Activated naive CD8-positive, alpha-beta T cell treated with anti-CD3 and anti-CD28 coated beads, Interleukin-2, amount 50 U/mL, for 16 hours (primary cell): ENCODE data around the gene PYGO2.
A peak's percentile ranks its signal among the peaks of the same experiment; 100 is the strongest.
"Not testable (repeated sequence)": the region's sequence is repeated elsewhere in the genome, so short reads cannot be mapped to it uniquely, and the experiment has no call there.

Source experiments
- DNase-seq: peaks from one replicate; pipeline ENCODE4 v3.0.0-alpha.2; 2020; ENCODE audit warnings: low read depth, low spot score

Gene PYGO2

GRCh38 chr1:155000726-155001424 lies 39.3 kb upstream of the PYGO2 start:
- peak; percentile 50 for DNase-seq

- no peak for DNase-seq
These were observed 38.8 kb upstream of the PYGO2 start for GRCh38 chr1:155000411-155000725.

DNA sequence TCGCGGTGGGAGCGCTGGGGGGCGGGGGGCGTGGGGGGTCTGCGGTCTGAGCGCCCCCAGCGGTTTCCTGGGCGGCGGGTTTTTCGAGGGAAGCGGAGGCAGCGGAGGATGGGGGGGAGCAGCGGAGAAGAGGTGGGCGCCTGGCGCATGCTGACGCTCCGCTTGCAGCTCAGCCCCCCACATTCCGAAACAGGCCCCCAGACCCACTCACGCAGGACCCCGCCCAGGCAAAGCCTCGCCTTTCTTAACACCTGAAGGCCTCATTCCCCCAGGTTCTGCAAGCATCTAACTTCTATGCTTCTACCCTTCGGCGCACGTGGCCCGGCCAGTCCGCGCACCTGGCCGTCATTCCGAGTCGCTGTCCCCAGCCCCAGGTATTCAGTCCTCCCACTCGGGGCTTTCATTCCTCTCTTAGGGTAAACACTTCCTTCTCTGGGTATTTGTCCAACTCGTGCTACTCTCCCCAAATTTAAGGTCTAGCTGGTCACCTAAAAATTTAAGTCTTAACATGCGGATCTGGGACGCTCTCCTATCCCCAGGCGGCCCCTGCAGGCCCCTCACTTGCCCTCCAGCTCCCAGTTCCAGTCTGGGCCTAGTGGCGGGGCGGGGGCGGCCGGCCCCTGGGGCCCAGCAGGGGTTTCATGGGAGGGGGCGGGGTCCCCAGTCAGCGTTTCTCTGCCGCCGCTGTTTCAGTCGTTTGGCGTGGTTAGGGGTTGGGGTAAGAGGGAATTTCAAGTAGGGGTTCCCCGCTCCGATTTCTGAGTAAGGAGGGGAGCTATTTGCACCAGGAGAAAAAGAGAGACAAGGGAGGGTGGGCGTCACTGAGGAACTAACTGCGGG lies 38.2 kb upstream of the PYGO2 start:
- no peak for DNase-seq

- peak; percentile 54 for DNase-seq
These were observed 37.4 kb upstream of the PYGO2 start for GRCh38 chr1:154998818-154999570.

GRCh38 chr1:154998201-154998780 lies 36.7 kb upstream of the PYGO2 start:
- no peak for DNase-seq

DNA sequence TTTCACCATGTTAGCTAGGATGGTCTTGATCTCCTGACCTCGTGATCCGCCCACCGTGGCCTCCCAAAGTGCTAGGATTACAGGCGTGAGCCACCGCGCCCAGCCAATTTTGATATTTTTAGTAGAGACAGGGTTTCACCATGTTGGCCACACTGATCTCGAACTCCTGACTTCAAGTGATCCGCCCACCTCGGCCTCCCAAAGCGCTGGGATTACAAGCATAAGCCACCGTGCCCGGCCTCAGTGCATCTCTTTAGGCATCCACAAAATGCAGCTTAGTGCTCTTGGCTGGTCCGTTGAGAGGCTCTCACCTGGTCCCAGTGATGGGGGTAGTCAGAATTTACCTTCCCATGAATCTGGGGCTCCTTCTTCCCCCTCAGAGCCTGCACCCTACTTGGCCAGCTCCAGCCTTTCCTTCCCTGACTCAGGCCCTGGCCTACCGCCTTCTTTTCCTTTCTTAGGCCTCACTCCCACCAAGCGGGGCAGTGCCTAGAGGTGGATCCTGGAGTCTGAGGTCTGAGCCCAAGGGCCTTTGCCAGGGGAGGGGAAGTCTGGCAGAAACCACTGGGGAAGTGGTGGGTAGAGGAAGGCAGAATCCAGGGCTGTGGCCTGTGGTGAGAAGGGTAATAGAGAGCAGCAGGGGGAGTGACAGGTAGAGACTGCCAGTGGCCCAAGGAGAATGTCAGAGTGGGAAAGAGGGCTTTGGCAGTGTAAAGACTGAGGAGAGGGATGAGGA lies 35.6 kb upstream of the PYGO2 start:
- no peak for DNase-seq

DNA sequence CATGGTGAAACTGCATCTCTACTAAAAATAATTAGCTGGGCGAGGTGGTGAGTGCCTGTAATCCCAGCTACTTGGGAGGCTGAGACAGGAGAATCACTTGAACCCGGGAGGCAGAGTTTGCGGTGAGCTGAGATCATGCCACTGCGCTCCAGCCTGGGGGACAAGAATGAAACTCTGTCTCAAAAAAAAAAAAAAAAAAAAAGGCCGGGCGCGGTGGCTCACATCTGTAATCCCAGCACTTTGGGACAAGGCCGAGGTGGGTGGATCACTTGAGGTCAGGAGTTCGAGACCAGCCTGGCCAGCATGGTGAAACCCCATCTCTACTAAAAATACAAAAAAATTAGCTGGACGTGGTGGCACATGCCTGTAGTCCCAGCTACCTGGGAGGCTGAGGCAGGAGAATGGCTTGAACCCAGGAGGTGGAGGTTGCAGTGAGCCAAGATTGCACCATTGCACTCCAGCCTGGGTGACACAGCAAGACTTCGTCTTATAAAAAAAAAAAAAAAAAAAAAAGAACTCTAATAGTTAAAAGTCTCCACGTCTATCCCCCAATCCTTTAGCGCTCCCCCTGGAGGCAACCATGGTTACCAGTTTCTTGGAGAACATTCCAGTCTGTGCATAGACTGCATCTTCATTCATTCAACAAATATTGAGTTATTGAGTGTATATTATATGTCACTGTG lies 33.9 kb upstream of the PYGO2 start:
- DNase-seq, result not testable (repeated sequence)

GRCh38 chr1:154994591-154994990 lies 33.0 kb upstream of the PYGO2 start:
- no peak for DNase-seq

- no peak for DNase-seq
These were observed 32.6 kb upstream of the PYGO2 start for GRCh38 chr1:154994269-154994587.

DNA sequence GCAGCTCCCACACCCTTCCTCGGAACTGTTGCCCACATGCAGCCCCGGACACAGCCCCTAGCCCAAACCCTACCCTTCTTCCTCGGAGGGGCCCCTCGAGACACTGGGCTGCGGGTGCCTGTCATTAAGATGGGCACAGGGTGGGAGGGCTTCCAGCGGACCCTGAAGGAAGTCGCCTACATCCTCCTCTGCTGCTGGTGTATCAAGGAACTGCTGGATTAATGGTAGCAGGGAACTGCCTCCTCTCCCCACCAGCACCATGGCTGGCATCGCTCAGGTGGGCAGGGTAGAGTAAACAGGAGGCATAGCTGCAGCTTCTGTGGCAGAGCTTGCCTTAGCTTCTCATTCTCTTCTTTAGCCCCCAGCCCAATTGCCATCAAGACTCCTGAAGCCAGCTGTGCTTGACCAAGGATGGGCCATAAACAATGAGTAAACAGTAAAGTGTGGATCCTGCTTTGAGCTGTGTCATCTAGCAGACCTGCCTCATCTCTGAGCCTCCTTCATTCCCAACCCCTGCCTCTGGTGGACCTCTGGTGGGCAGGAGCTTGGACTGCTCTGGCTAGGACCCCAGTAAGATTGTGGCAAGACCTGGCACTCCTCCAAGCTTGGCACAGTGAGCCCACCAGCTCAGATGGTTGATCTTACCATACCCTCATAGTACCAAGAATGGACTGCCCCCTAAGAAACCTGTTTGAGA lies 32.1 kb upstream of the PYGO2 start, which contains the start of gene LENEP:
Gene LENEP (plus strand): TSS at position 15 of the 697 bp plus-strand sequence. CDS start 22 bp downstream, at position 37.
- no peak for DNase-seq

DNA sequence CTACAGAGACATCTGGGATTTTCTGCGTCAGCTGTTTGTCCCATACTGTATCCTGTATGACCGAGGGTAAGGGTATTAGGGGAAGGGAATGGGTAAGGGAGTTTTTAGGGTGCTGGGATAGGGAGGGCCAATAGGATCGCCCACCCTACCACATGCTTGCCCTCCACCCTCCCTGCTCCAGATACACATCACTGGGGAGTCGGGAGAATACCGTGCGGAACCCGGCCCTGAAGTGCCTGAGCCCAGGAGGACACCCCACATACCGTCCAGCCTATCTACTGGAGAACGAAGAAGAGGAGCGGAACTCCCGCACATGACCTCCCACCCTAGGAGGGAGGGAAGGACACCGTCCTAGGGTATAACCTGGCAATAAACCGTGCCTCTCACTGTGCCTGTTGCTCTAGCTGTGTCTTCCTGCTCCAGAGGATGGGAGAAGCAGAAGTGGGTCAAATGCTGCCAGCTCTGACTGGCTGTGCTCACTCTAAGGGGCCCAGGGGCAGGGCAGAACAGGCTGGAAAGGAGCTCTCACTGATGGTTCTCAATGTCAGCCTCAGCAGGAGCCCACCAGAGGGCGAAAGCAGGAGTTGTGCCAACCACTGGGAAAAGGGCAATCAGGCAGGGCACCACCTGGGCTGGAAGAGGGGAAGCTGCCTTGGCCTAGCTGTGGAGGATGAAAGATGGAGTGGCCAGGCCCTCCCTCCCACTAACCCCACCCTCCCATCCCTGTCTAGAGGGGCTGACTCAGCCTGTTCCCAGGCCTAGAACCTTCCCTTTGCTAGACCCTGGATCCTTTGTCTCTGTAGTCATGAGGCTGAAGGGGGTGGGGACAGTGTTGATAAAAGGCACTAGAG lies 31.4 kb upstream of the PYGO2 start:
- no peak for DNase-seq

DNA sequence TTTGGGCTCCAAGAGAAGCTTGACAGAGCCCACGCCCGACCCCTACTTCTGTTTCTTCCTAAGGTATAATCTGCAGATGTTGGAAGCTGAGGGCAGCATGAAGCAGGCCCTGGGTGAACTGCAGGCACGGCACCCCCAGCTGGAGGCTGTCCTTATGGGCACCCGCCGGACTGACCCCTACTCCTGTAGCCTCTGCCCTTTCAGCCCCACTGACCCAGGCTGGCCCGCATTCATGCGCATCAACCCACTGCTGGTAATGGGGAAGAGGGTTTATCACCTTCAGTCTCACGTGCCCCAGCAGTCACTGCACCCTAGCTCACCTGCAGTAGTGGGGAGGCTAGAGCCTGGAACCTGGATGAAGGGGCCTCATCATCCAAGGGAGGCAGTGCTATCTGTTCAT lies 28.7 kb upstream of the PYGO2 start:
- no peak for DNase-seq

DNA sequence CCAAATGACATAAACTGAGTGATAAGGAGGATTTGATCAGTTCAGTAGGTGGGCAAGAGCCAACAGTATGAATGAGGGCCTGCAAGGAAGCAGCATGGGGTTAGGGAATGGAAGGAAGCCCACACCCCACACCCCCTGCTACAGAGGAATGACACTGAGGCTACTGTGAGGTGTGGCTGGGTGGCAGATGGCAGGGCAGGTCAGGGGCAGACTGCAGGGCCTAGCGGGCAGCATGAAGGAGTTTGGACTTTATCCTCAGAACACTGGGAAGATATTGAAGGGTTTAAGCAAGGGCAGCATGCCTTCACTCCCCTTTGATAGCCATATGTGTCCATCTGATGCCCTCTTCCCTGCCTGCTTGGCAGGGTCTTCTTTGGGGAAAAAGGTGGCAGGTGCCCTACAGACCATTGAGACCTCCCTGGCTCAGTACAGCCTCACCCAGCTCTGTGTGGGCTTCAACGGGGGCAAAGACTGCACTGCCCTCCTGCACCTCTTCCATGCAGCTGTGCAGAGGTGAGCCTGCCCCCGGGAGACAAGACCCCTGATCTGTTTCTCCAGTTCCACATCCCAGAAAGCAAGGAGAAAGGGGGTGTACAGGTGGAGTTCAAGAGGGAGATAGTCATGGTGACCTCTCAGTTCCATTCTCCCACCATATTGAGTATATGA lies 27.7 kb upstream of the PYGO2 start:
- DNase-seq, result no peak

GRCh38 chr1:154988058-154988954 lies 26.7 kb upstream of the PYGO2 start:
- DNase-seq, result no peak

- no peak for DNase-seq
These were observed 25.7 kb upstream of the PYGO2 start for GRCh38 chr1:154987326-154987725.

- DNase-seq, result not testable (repeated sequence)
These were observed 25.2 kb upstream of the PYGO2 start for GRCh38 chr1:154986736-154987135.

GRCh38 chr1:154983776-154984466 lies 22.3 kb upstream of the PYGO2 start:
- no peak for DNase-seq
